NB4 (cell line): ENCODE measurements around the gene MAML2.

ENCODE experiments used
- CTCF ChIP-seq: IDR thresholded peaks from one replicate; pipeline ENCODE4 v1.5.1; 2012; ENCODE audit warnings: low read depth, low read length
- MYC ChIP-seq: IDR thresholded peaks from 2 replicates; pipeline ENCODE4 v1.6.1; 2011; ENCODE audit warnings: low read depth, low read length

- TF ChIP-seq MYC (no peak), CTCF (no peak)
Observed at GRCh38 chr11:95972060-95972459, 370.9 kb downstream of the MAML2 start.
